C4-2B (cell line): ENCODE results near the gene LYSMD2.

Experiments
- ZFX ChIP-seq: fragments of 450-650 bp; IDR thresholded peaks from 2 replicates; pipeline ENCODE4 v1.6.1; 2017
- TF ChIP-seq, protein P1 (sequence below): fragments of 450-650 bp; conservative IDR thresholded peaks from 2 replicates; pipeline ENCODE4 v1.5.1; 2017; ENCODE audit warnings: mild to moderate bottlenecking

GRCh38 chr15:51738553-51738952 lies 1.1 kb upstream of the LYSMD2 start:
- TF ChIP-seq, protein P1, sequence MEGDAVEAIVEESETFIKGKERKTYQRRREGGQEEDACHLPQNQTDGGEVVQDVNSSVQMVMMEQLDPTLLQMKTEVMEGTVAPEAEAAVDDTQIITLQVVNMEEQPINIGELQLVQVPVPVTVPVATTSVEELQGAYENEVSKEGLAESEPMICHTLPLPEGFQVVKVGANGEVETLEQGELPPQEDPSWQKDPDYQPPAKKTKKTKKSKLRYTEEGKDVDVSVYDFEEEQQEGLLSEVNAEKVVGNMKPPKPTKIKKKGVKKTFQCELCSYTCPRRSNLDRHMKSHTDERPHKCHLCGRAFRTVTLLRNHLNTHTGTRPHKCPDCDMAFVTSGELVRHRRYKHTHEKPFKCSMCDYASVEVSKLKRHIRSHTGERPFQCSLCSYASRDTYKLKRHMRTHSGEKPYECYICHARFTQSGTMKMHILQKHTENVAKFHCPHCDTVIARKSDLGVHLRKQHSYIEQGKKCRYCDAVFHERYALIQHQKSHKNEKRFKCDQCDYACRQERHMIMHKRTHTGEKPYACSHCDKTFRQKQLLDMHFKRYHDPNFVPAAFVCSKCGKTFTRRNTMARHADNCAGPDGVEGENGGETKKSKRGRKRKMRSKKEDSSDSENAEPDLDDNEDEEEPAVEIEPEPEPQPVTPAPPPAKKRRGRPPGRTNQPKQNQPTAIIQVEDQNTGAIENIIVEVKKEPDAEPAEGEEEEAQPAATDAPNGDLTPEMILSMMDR: no peak
- no peak for TF ChIP-seq ZFX
